A673 (cell line): ENCODE measurements around the gene CHST12. TPM values are rescaled to one million over a fixed set of nuclear protein-coding genes. Genes with fewer than 3 reads are reported as not detected.

Experiments
- BruUV-seq: library from RNA; stranded (reverse); fragments of 400-500 nt; replicated peaks from 2 replicates; lab custom pipeline; 2021; lab: Mats Ljungman, UMichigan
- CTCF ChIA-PET: fragments of 300-600 bp; sonication (Branson Sonifier 250); formaldehyde crosslinking; loops from one replicate; lab custom pipeline; 2022; ENCODE audit warnings: antibody characterized with exemption; lab: Charles Lee
- POLR2A ChIA-PET: fragments of 300-600 bp; sonication (Branson Sonifier 250); formaldehyde crosslinking; loops from one replicate; lab custom pipeline; 2022; ENCODE audit warnings: antibody characterized with exemption; ENCODE audit not compliant: low non-redundant PET; lab: Charles Lee
- DNase-seq: peaks from one replicate; pipeline ENCODE4 v3.0.0-alpha.2; 2015; ENCODE audit warnings: low spot score
- H3K27ac ChIP-seq: fragments of 200-600 bp; sonication (generic); 2 replicates; pipeline ENCODE4 v1.5.1; 2016; ENCODE audit warnings: mixed run types, low read depth, mild to moderate bottlenecking, mixed read lengths, antibody characterized with exemption, low read length; ENCODE audit not compliant: poor library complexity, severe bottlenecking
- H3K27me3 ChIP-seq: fragments of 200-600 bp; sonication (generic); replicated peaks from 2 replicates; pipeline ENCODE4 v1.6.1; 2017; ENCODE audit warnings: mixed run types, low read depth, mild to moderate bottlenecking, mixed read lengths, antibody characterized with exemption, low read length; ENCODE audit not compliant: insufficient read depth, poor library complexity
- H3K36me3 ChIP-seq: fragments of 200-600 bp; sonication (generic); 2 replicates; pipeline ENCODE4 v1.6.1; 2016; ENCODE audit warnings: mixed run types, mild to moderate bottlenecking, mixed read lengths, antibody characterized with exemption, low read length; ENCODE audit not compliant: insufficient read depth, poor library complexity, severe bottlenecking
- H3K4me1 ChIP-seq: fragments of 200-600 bp; sonication (generic); 2 replicates; pipeline ENCODE4 v1.6.1; 2017; ENCODE audit warnings: mixed run types, mild to moderate bottlenecking, mixed read lengths, antibody characterized with exemption, low read length; ENCODE audit not compliant: insufficient read depth, poor library complexity, severe bottlenecking
- H3K4me3 ChIP-seq: fragments of 200-600 bp; sonication (generic); 2 replicates; pipeline ENCODE4 v1.5.1; 2016; ENCODE audit warnings: low read depth, mixed run types, mild to moderate bottlenecking, mixed read lengths, low read length; ENCODE audit not compliant: poor library complexity, severe bottlenecking
- H3K9me3 ChIP-seq: fragments of 200-600 bp; sonication (generic); 2 replicates; pipeline ENCODE4 v1.6.1; 2016; ENCODE audit warnings: mixed run types, low read depth, mild to moderate bottlenecking, mixed read lengths, antibody characterized with exemption, low read length; ENCODE audit not compliant: poor library complexity, severe bottlenecking
- CTCF ChIP-seq: fragments of 300-800, 200-600 bp; sonication (generic); conservative IDR thresholded peaks from 2 replicates; pipeline ENCODE4 v1.5.1; 2017; ENCODE audit warnings: low read depth, mild to moderate bottlenecking, antibody characterized with exemption, low read length, moderate library complexity, mixed read lengths
- EZH2 ChIP-seq: fragments of 200-600 bp; sonication (generic); IDR thresholded peaks from 2 replicates; pipeline ENCODE4 v1.6.1; 2017; ENCODE audit warnings: borderline replicate concordance, low read depth, mild to moderate bottlenecking, mixed read lengths, antibody characterized with exemption, low read length; ENCODE audit not compliant: poor library complexity, severe bottlenecking
- intact Hi-C: fragments of 100-400 bp; cut with micrococcal nuclease; formaldehyde crosslinking; loops from one replicate; pipeline ENCODE4 v1.10.0; 2022; ENCODE audit not compliant: unreplicated experiment
- total RNA-seq: library from RNA; stranded (reverse); gene quantifications from 2 replicates; pipeline ENCODE4 v1.2.3, GENCODE V29; 2021

CHST12 gene
- total RNA-seq, 1 experiment from 2014 or later, result 21.8 TPM

GRCh38 chr7:2357571-2357970 is 45.8 kb upstream of the CHST12 start:
- no peaks in the 10 kb centered on the region for H3K27me3 ChIP-seq
- no peak overlapping the region for H3K4me3 ChIP-seq
- no peaks in the 10 kb centered on the region for H3K9me3 ChIP-seq
- BruUV-seq, result no TSS peak
- CTCF ChIA-PET, result no interaction called here
- no peak for DNase-seq
- intact Hi-C loops, result loop anchor here (10.0 kb wide), 2 partner anchors 693 to 783 kb away; partner anchors contain the start of gene PSMG3
- no peak for TF ChIP-seq CTCF
- TF ChIP-seq EZH2, result no peak
- H3K4me1 ChIP-seq, result peaks cover 48% of the 10 kb centered on the region
- POLR2A ChIA-PET, result no interaction called here
- H3K36me3 ChIP-seq, result peaks cover 54% of the 10 kb centered on the region
- H3K27ac ChIP-seq, result peak overlapping the region; percentile 48

GRCh38 chr7:2358968-2359527 is 44.4 kb upstream of the CHST12 start:
- Histone ChIP-seq H3K4me1 (peaks cover 43% of the 10 kb centered on the region), H3K4me3 (no peak overlapping the region), H3K9me3 (no peaks in the 10 kb centered on the region), H3K27me3 (no peaks in the 10 kb centered on the region), H3K36me3 (peaks cover 68% of the 10 kb centered on the region), H3K27ac (peak overlapping the region; percentile 25)
- CTCF ChIA-PET, result no interaction called here
- POLR2A ChIA-PET, result no interaction called here
- peak; percentile 65 for DNase-seq
- TF ChIP-seq CTCF (no peak), EZH2 (no peak)
- intact Hi-C loops, result loop anchor here (10.0 kb wide), 2 partner anchors 694 to 784 kb away; partner anchors contain the start of gene PSMG3
- BruUV-seq, result no TSS peak

GRCh38 chr7:2359610-2360009 is 43.8 kb upstream of the CHST12 start:
- DNase-seq, result peak; percentile 33
- Histone ChIP-seq H3K9me3 (no peaks in the 10 kb centered on the region), H3K27ac (peak overlapping the region; percentile 25), H3K36me3 (peaks cover 73% of the 10 kb centered on the region), H3K4me1 (peaks cover 43% of the 10 kb centered on the region), H3K4me3 (no peak overlapping the region), H3K27me3 (no peaks in the 10 kb centered on the region)
- intact Hi-C loops, result loop anchor here (10.0 kb wide), 2 partner anchors 695 to 785 kb away; partner anchors contain the start of gene PSMG3
- BruUV-seq, result no TSS peak
- TF ChIP-seq EZH2, result no peak
- no peak for TF ChIP-seq CTCF
- CTCF ChIA-PET, result no interaction called here
- POLR2A ChIA-PET, result no interaction called here
